Lower leg skin (tissue), 4 donors: ENCODE measurements around the gene ATP7B. TPM values are rescaled to one million over a fixed set of nuclear protein-coding genes. Genes with fewer than 3 reads are reported as not detected.

ENCODE experiments used
- DNase-seq, 2 donors: peaks; one replicate each; pipeline ENCODE4 v3.0.0-alpha.2; 2019; ENCODE audit warnings: low spot score in 2 of 2
- H3K4me3 ChIP-seq: fragments of 200-600 bp; sonication (generic); 2 replicates; pipeline ENCODE4 v1.5.1; 2017; ENCODE audit warnings: mild to moderate bottlenecking, low read depth; ENCODE audit not compliant: poor library complexity, severe bottlenecking
- CTCF ChIP-seq, 3 donors: fragments of 450-650 bp; IDR thresholded peaks; one replicate each; pipeline ENCODE4 v1.5.1; 2016; ENCODE audit warnings: antibody characterized with exemption in 3 of 3, mild to moderate bottlenecking in 3 of 3, moderate library complexity in 2 of 3
- POLR2A ChIP-seq, 2 donors: fragments of 450-650 bp; IDR thresholded peaks; one replicate each; pipeline ENCODE4 v1.6.1; 2016 to 2017; ENCODE audit warnings: antibody characterized with exemption in 2 of 2, mild to moderate bottlenecking in 1 of 2, moderate library complexity in 1 of 2
- WGBS, 2 donors: methylation state at CpG; one replicate each; pipeline ENCODE4 v1.1.5; 2018; 5-methylcytosine and 5-hydroxymethylcytosine counted together
- intact Hi-C: fragments of 100-400 bp; cut with DNase I; formaldehyde crosslinking; loops from one replicate; pipeline ENCODE4 v1.15.0; 2023; ENCODE audit warnings: low total_unique reads
- total RNA-seq, 4 donors: library from RNA; depleted of rRNA; stranded (reverse); fragments of >200 nt; gene quantifications; one replicate each; pipeline ENCODE4 v1.1.0, GENCODE V29; 2016

ATP7B gene
- total RNA-seq, 4 donors from 2014 or later, result 2.6 to 6.1 (median 4.0) TPM

GRCh38 chr13:51961493-51962403 lies 49.5 kb downstream of the ATP7B start:
- 86 to 91% methylated on average over 5 of the region's 5 CpGs for WGBS, 2 donors
- intact Hi-C loops, result no loop called here
- DNase-seq, result no peak
- no peak for TF ChIP-seq CTCF (IDR thresholded peaks at IDR 0.05)
- H3K4me3 ChIP-seq, result no peak overlapping the region

- TF ChIP-seq POLR2A (IDR thresholded peaks at IDR 0.05), result no peak
- no peak for TF ChIP-seq CTCF (IDR thresholded peaks at IDR 0.05)
- DNase-seq, result no peak
- intact Hi-C loops, result no loop called here
- H3K4me3 ChIP-seq, result no peak overlapping the region
- 96 to 99% methylated on average over 4 of the region's 4 CpGs for WGBS, 2 donors
Observed at GRCh38 chr13:51960766-51961165, 50.5 kb downstream of the ATP7B start.

- no peak for DNase-seq
- no peak overlapping the region for H3K4me3 ChIP-seq
- 92 to 95% methylated on average over 3 of the region's 3 CpGs for WGBS, 2 donors
- TF ChIP-seq CTCF (IDR thresholded peaks at IDR 0.05) (no peak), POLR2A (IDR thresholded peaks at IDR 0.05) (no peak)
- intact Hi-C loops, result no loop called here
Observed at GRCh38 chr13:51959773-51960172, 51.5 kb downstream of the ATP7B start.

- TF ChIP-seq CTCF (IDR thresholded peaks at IDR 0.05) (no peak), POLR2A (IDR thresholded peaks at IDR 0.05) (no peak)
- no peak overlapping the region for H3K4me3 ChIP-seq
- intact Hi-C loops, result no loop called here
- DNase-seq, result no peak
- WGBS, 2 donors, result 90 to 93% methylated on average over 8 of the region's 8 CpGs
Observed at GRCh38 chr13:51958217-51958547, 53.1 kb downstream of the ATP7B start.

- no peak overlapping the region for H3K4me3 ChIP-seq
- 87% methylated on average over 9 of the region's 9 CpGs for WGBS, 2 donors
- TF ChIP-seq CTCF (IDR thresholded peaks at IDR 0.05), result no peak
- no peak for TF ChIP-seq POLR2A (IDR thresholded peaks at IDR 0.05)
- intact Hi-C loops, result no loop called here
- DNase-seq, result no peak
Observed at GRCh38 chr13:51957377-51958216, 53.7 kb downstream of the ATP7B start.
